Activated B cell treated with CpG ODN at 0.5 μM for 24 hours (primary cell): ENCODE data around the gene DNAH1. TPM values are rescaled to one million over a fixed set of nuclear protein-coding genes. Genes with fewer than 3 reads are reported as not detected.
"Not testable (repeated sequence)": the region's sequence is repeated elsewhere in the genome, so short reads cannot be mapped to it uniquely, and the experiment has no call there.

Experiments
- ATAC-seq: fragments of 200-7000 bp; cut with Tn5 transposase; one replicate; pipeline ENCODE4 v1.10.0; 2021; ENCODE audit warnings: low read depth, mild to moderate bottlenecking, moderate library complexity
- CTCF ChIA-PET: fragments of 350-600 bp; sonication (Branson Sonifier 250); formaldehyde crosslinking; loops from one replicate; lab custom pipeline; 2021; ENCODE audit warnings: antibody characterized with exemption; lab: Charles Lee
- POLR2A ChIA-PET: fragments of 350-600 bp; sonication (Branson Sonifier 250); formaldehyde crosslinking; loops from one replicate; lab custom pipeline; 2021; ENCODE audit warnings: antibody characterized with exemption; lab: Charles Lee
- DNase-seq: peaks from one replicate; pipeline ENCODE4 v3.0.0; 2022
- H3K27ac Mint-ChIP-seq: one replicate; pipeline ENCODE4 v1.8.0; 2020; ENCODE audit warnings: mixed read lengths
- H3K27me3 Mint-ChIP-seq: one replicate; pipeline ENCODE4 v1.8.0; 2021; ENCODE audit warnings: mixed read lengths
- H3K36me3 Mint-ChIP-seq: one replicate; pipeline ENCODE4 v1.8.0; 2021; ENCODE audit warnings: low read depth, mixed read lengths
- H3K4me1 Mint-ChIP-seq: one replicate; pipeline ENCODE4 v1.8.0; 2021; ENCODE audit warnings: mixed read lengths
- H3K4me3 Mint-ChIP-seq: one replicate; pipeline ENCODE4 v1.8.0; 2020; ENCODE audit warnings: mild to moderate bottlenecking, mixed read lengths
- H3K9me3 Mint-ChIP-seq: one replicate; pipeline ENCODE4 v1.8.0; 2020; ENCODE audit warnings: mixed read lengths
- CTCF ChIP-seq: fragments of 200-600 bp; IDR thresholded peaks from one replicate; pipeline ENCODE4 v1.8.0; 2022; ENCODE audit warnings: antibody characterized with exemption, mild to moderate bottlenecking
- intact Hi-C: fragments of 100-400 bp; cut with micrococcal nuclease; formaldehyde crosslinking; loops from one replicate; pipeline ENCODE4 v1.15.1; 2024
- total RNA-seq: library from RNA; stranded (reverse); gene quantifications from 2 replicates; pipeline ENCODE4 v1.2.3, GENCODE V29; 2022

The DNAH1 gene
- total RNA-seq, 1 donor from 2014 or later: 25.8 TPM

DNA sequence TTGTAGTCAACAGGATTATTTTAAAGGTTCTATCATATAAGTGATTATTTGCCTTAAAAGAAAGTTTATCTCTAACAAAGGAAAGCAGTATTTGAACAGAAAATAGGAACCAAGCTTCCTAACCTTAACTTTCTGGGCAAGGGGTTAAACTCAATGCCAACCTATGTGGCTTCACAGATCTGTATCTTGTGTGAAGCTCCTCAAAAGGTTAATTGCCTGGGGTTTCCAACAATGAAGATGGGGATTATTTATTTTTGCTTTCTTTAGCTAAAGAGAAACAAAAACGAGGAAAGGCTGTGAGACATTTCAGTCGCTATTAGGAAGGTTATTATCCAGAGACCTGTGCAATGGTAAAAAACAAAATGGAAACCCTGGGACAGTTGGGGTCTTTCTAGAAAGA, 36.5 kb upstream of the DNAH1 start:
- ATAC-seq: no peak
- ChIA-PET POLR2A (interaction anchor here (1.1 to 6.1 kb wide), 8 partner anchors 9 to 284 kb away, joined by 4 to 111 read pairs (median 81); partner anchors contain the start of genes GLYCTK, PPM1M, TLR9 and TWF2), CTCF (interaction anchor here (1.1 to 6.0 kb wide), 8 partner anchors 8 to 59 kb away, joined by 3 to 48 read pairs (median 8); partner anchors contain the start of genes GLYCTK and TLR9)
- no peaks in the 10 kb centered on the region for H3K27me3 Mint-ChIP-seq
- peaks cover 44% of the 10 kb centered on the region for H3K4me1 Mint-ChIP-seq
- H3K9me3 Mint-ChIP-seq: no peaks in the 10 kb centered on the region
- DNase-seq: no peak
- H3K27ac Mint-ChIP-seq: no peak overlapping the region
- H3K36me3 Mint-ChIP-seq: peaks cover 32% of the 10 kb centered on the region
- no peak for TF ChIP-seq CTCF
- H3K4me3 Mint-ChIP-seq: peak overlapping the region; percentile 99
- intact Hi-C loops: loop anchor here (5.0 kb wide), 1 partner anchor 277 kb away; no protein-coding TSS in a partner anchor

DNA sequence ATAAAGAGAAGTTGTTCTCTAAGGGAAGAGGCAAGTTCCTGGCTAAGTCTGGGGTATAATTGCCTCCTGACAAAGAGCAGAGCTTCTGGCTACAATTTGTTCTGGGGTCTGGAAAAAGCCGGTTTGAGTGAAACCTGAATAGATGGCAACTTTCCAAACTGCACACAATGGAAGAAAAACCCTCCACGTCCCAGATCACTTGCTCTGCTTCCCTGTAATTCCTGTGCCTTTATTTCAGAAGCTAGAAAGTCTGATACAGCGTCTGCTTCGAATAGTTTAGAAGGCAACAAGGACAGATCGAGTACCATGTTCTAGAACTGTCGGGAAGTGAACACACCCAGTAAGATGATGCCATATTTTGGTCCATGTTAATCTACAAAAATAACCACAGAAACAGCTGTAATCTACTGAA, 36.1 kb upstream of the DNAH1 start:
- intact Hi-C loops: no loop called here
- Mint-ChIP-seq H3K4me1 (peaks cover 40% of the 10 kb centered on the region), H3K9me3 (no peaks in the 10 kb centered on the region), H3K4me3 (peak overlapping the region; percentile 41), H3K36me3 (peaks cover 30% of the 10 kb centered on the region), H3K27ac (no peak overlapping the region), H3K27me3 (no peaks in the 10 kb centered on the region)
- POLR2A ChIA-PET: interaction anchor here (3.1 to 6.1 kb wide), 6 partner anchors 8 to 59 kb away, joined by 51 to 111 read pairs (median 84); partner anchors contain the start of genes GLYCTK, PPM1M, TLR9 and TWF2
- CTCF ChIA-PET: interaction anchor here (1.1 to 6.0 kb wide), 7 partner anchors 8 to 59 kb away, joined by 3 to 48 read pairs (median 12); partner anchors contain the start of genes GLYCTK and TLR9
- TF ChIP-seq CTCF: no peak
- no peak for ATAC-seq
- no peak for DNase-seq

DNA sequence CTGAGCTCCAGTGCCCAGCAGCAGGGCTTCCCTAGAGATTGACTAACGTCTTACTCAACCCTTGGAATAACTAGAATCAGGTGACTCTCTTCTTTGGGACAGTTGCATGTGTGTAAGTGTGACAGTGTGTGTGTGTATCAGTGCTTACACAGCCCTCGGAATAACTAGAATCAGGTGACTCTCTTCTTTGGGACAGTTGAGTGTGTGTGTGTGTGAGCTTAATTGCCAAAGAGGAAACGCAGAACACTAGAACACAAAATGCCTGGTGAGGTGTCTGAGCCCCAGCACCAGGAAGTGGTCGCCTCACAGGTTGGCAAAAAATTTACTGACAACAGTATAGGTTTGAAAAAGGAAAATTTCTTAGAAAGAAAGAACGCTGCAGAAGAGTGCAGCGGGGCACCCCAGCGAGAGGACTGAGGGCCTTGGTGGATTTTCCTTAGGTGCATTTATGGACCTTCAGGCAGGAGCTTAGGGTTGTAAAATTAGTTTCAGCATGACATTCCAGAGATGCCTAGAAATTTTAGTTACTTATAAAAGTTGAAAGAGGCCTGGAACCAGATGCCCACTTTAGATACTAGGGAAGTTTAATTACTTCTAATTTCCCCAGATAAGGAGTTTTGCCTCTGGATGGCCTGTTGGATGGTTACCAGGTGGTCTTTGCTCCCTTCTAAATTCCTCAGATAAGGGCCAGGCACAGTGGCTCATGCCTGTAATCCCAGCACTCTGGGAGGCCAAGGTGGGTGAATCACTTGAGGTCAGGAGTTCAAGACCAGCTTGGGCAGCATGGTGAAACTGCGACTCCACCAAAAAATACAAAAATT, 33.9 kb upstream of the DNAH1 start:
- H3K27me3 Mint-ChIP-seq: no peaks in the 10 kb centered on the region
- ATAC-seq (no peak), DNase-seq (no peak)
- intact Hi-C loops: no loop called here
- H3K4me1 Mint-ChIP-seq: peaks cover 25% of the 10 kb centered on the region
- peaks cover 18% of the 10 kb centered on the region for H3K36me3 Mint-ChIP-seq
- CTCF ChIA-PET: interaction anchor here (0.8 to 1.6 kb wide), 5 partner anchors 29 to 58 kb away, joined by 3 to 6 read pairs (median 4); partner anchors contain the start of gene TWF2
- H3K9me3 Mint-ChIP-seq: no peaks in the 10 kb centered on the region
- no peak overlapping the region for H3K4me3 Mint-ChIP-seq
- POLR2A ChIA-PET: interaction anchor here (1.1 to 1.4 kb wide), 4 partner anchors 36 to 58 kb away, joined by 3 to 4 read pairs (median 4); no protein-coding TSS in a partner anchor
- no peak overlapping the region for H3K27ac Mint-ChIP-seq
- no peak for TF ChIP-seq CTCF

DNA sequence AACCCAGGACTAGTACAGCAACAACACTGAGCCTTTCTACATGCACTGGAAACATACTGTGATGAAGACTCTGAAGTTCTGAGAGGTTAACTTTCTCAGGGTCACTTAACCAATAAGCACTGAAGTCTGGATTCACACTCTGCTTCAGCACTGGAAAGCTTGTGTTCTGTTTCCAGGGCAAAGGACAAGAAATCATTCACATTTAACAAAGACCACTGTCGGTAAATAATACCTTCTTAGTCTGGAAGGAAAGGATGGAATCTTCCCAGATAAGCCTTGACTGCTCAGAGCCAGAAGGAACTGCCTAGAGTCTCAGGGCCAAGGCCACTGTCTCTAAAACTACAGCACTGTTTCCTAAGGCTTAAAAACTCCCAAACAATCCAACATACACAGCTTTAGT, 32.8 kb upstream of the DNAH1 start:
- Mint-ChIP-seq H3K4me1 (peaks cover 26% of the 10 kb centered on the region), H3K27ac (no peak overlapping the region), H3K36me3 (peaks cover 15% of the 10 kb centered on the region), H3K4me3 (no peak overlapping the region), H3K9me3 (no peaks in the 10 kb centered on the region), H3K27me3 (no peaks in the 10 kb centered on the region)
- CTCF ChIA-PET: interaction anchor here (1.5 kb wide), 1 partner anchor 30 kb away, joined by 3 read pairs; no protein-coding TSS in a partner anchor
- ATAC-seq (no peak), DNase-seq (no peak)
- POLR2A ChIA-PET: interaction anchor here (0.7 to 1.1 kb wide), 3 partner anchors 31 to 73 kb away, joined by 3 to 18 read pairs (median 6); no protein-coding TSS in a partner anchor
- intact Hi-C loops: no loop called here
- TF ChIP-seq CTCF: no peak

DNA sequence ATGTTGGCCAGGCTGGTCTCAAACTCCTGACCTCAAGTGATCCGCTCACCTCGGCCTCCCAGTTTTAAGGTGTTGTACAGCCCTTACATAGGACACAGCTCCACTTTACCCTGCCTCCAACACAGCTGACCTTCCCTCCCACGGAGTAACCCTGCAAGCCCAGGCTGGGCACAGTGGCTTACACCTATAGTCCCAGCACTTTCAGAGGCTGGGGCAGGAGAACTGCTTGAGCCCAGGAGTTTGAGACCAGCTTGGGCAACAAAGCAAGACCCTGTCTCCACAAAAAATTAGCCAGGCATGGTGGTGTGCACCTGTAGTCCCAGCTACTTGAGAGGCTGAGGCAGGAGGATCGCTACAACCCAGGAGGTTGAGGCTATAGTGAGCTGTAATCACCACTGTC, 32.1 kb upstream of the DNAH1 start:
- DNase-seq, H3K27ac Mint-ChIP-seq, H3K9me3 Mint-ChIP-seq, H3K4me3 Mint-ChIP-seq, ATAC-seq, CTCF ChIA-PET, intact Hi-C loops, H3K27me3 Mint-ChIP-seq: not testable (repeated sequence)
- peaks cover 11% of the 10 kb centered on the region for H3K36me3 Mint-ChIP-seq
- H3K4me1 Mint-ChIP-seq: peaks cover 26% of the 10 kb centered on the region
- POLR2A ChIA-PET: interaction anchor here (0.7 to 1.4 kb wide), 4 partner anchors 17 to 74 kb away, joined by 3 to 18 read pairs (median 4); partner anchors contain the start of gene PPM1M
